Measurements from ENCODE around the gene DYNC1LI2.
"Not testable (repeated sequence)": the region's sequence is repeated elsewhere in the genome, so short reads cannot be mapped to it uniquely, and the experiment has no call there.

Gene DYNC1LI2

DNA sequence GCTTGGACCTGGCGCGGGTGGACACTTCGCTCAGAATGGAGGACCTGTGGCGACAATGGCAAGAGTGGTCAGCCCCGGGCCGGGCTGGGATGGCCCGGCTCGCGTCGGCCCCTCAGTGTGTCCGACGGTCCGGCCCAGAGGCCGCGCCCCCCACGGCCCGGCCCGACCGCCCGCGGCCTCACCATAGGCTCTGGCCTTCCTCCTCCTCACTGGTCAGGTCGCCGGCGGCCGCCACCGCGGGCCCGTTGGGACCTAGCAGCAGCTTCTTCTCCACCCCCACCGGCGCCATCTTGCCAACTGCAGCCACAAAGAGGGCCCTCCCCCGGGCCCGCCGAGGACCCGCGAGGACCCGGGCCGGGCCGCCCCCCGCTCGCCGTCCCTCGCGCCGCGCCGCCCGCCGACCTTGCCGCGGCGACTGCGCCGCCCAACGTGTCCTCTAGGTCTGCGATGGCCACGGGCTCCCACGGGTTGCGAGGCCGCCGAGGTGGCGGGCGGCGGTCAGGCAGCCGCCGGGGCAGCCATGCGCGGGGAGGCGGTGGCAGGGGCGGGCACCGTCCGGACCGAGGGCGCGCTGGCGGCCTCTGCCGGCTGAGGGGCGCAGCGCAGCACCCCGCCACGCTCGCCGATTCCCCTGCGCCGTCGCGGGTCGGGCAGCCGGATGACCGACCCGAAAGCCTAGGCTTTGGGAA lies at the start of gene DYNC1LI2:
DYNC1LI2 (minus strand) TSS at position 307 of the 689 bp plus-strand sequence; CDS start at position 289, 18 bp downstream.
- H3K4me1 ChIP-seq (ENCODE audit: control insufficient read depth, insufficient read depth, low read length): peaks cover 22% of the 10 kb centered on the region
- peaks cover 9% of the 10 kb centered on the region for H3K36me3 ChIP-seq (ENCODE audit: control insufficient read depth, insufficient read depth, low read length)
- H3K27me3 ChIP-seq (ENCODE audit: control insufficient read depth, insufficient read depth, low read length): no peaks in the 10 kb centered on the region
- peak within 1 kb of the TSS; percentile 88 for H3K4me3 ChIP-seq (ENCODE audit: low read length)
- peak within 1 kb of the TSS; percentile 93 for H3K27ac ChIP-seq (ENCODE audit: low read depth, low read length)
- H3K9ac ChIP-seq (ENCODE audit: low read length): peak within 1 kb of the TSS; percentile 91

GRCh38 chr16:66800856-66801255 lies 49.4 kb upstream of the DYNC1LI2 start:
- Histone ChIP-seq H3K27me3 (ENCODE audit: control insufficient read depth, insufficient read depth, low read length) (no peaks in the 10 kb centered on the region), H3K4me3 (ENCODE audit: low read length) (no peak overlapping the region), H3K4me1 (ENCODE audit: control insufficient read depth, insufficient read depth, low read length) (no peaks in the 10 kb centered on the region), H3K9ac (ENCODE audit: low read length) (no peak overlapping the region), H3K27ac (ENCODE audit: low read depth, low read length) (no peak overlapping the region), H3K36me3 (ENCODE audit: control insufficient read depth, insufficient read depth, low read length) (peaks cover 15% of the 10 kb centered on the region)

- H3K36me3 ChIP-seq (ENCODE audit: control insufficient read depth, insufficient read depth, low read length): peaks cover 5% of the 10 kb centered on the region
- no peaks in the 10 kb centered on the region for H3K4me1 ChIP-seq (ENCODE audit: control insufficient read depth, insufficient read depth, low read length)
- no peak overlapping the region for H3K9ac ChIP-seq (ENCODE audit: low read length)
- no peak overlapping the region for H3K27ac ChIP-seq (ENCODE audit: low read depth, low read length)
- no peaks in the 10 kb centered on the region for H3K27me3 ChIP-seq (ENCODE audit: control insufficient read depth, insufficient read depth, low read length)
- H3K4me3 ChIP-seq (ENCODE audit: low read length): no peak overlapping the region
Measured at GRCh38 chr16:66798161-66798560, 46.8 kb upstream of the DYNC1LI2 start.

- H3K27ac ChIP-seq (ENCODE audit: low read depth, low read length); H3K27me3 ChIP-seq (ENCODE audit: control insufficient read depth, insufficient read depth, low read length); H3K9ac ChIP-seq (ENCODE audit: low read length); H3K4me1 ChIP-seq (ENCODE audit: control insufficient read depth, insufficient read depth, low read length); H3K4me3 ChIP-seq (ENCODE audit: low read length); H3K36me3 ChIP-seq (ENCODE audit: control insufficient read depth, insufficient read depth, low read length): not testable (repeated sequence)
Measured at GRCh38 chr16:66793984-66794383, 42.6 kb upstream of the DYNC1LI2 start.

DNA sequence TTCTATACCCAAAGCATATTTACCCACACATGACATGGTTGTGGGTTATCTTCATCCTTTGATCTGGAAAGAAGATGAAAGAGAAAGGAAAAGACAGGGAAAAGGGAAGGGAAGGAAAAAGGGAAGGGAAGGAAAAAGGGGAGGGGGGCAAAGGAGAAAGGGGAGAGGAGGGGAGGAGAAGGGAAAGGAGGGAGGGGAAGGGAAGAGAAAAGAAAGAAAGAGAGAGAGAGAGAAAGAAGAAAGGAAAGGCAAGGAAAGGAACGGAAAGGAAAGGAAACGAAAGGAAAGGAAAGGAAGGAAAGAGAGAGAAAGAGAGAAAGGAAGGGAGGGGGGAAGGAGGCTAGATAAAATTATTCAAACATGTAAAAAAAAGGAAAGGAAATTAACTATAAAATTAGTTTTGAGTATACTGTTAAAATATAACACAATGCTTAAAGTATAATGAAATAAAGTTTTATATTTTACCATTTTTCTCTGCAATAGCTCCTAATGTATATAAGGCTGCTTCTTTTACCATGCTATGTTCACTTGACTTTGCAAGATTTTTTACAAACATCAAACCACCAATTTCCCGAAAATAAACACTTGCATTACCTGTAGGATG lies 38.8 kb upstream of the DYNC1LI2 start:
- no peak overlapping the region for H3K9ac ChIP-seq (ENCODE audit: low read length)

GRCh38 chr16:66787427-66787826 lies 36.0 kb upstream of the DYNC1LI2 start:
- Histone ChIP-seq H3K4me1 (ENCODE audit: control insufficient read depth, insufficient read depth, low read length) (no peaks in the 10 kb centered on the region), H3K4me3 (ENCODE audit: low read length) (no peak overlapping the region), H3K27ac (ENCODE audit: low read depth, low read length) (no peak overlapping the region), H3K27me3 (ENCODE audit: control insufficient read depth, insufficient read depth, low read length) (no peaks in the 10 kb centered on the region), H3K9ac (ENCODE audit: low read length) (no peak overlapping the region), H3K36me3 (ENCODE audit: control insufficient read depth, insufficient read depth, low read length) (no peaks in the 10 kb centered on the region)

More for the DNA sequence above, 38.8 kb upstream of the DYNC1LI2 start:
- Histone ChIP-seq H3K36me3 (ENCODE audit: control insufficient read depth, insufficient read depth, low read length) (no peaks in the 10 kb centered on the region), H3K27me3 (ENCODE audit: control insufficient read depth, insufficient read depth, low read length) (no peaks in the 10 kb centered on the region), H3K4me1 (ENCODE audit: control insufficient read depth, insufficient read depth, low read length) (no peaks in the 10 kb centered on the region), H3K4me3 (ENCODE audit: low read length) (no peak overlapping the region), H3K27ac (ENCODE audit: low read depth, low read length) (no peak overlapping the region)

DNA sequence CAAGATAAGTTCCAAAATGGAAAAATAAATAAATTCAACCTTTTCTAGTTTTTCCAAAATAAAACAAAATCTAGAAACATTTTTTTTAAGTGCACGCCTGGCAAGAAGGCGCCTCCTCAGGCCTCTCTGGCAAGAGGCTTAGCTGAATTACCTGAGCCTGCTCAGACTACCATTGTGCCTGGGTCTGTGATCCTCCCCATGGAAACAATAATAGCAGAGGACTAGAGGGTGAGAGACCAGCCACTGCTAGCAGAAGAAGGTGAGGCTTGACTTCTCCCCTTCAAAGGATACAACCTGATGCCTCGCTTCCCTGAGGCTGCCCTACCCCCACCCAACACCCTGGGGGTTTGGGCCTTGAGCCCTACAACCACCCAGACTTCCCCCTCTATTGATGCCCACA lies 35.1 kb upstream of the DYNC1LI2 start:
- Histone ChIP-seq H3K4me3 (ENCODE audit: low read length) (no peak overlapping the region), H3K9ac (ENCODE audit: low read length) (no peak overlapping the region), H3K27ac (ENCODE audit: low read depth, low read length) (no peak overlapping the region), H3K27me3 (ENCODE audit: control insufficient read depth, insufficient read depth, low read length) (no peaks in the 10 kb centered on the region), H3K36me3 (ENCODE audit: control insufficient read depth, insufficient read depth, low read length) (no peaks in the 10 kb centered on the region), H3K4me1 (ENCODE audit: control insufficient read depth, insufficient read depth, low read length) (no peaks in the 10 kb centered on the region)

DNA sequence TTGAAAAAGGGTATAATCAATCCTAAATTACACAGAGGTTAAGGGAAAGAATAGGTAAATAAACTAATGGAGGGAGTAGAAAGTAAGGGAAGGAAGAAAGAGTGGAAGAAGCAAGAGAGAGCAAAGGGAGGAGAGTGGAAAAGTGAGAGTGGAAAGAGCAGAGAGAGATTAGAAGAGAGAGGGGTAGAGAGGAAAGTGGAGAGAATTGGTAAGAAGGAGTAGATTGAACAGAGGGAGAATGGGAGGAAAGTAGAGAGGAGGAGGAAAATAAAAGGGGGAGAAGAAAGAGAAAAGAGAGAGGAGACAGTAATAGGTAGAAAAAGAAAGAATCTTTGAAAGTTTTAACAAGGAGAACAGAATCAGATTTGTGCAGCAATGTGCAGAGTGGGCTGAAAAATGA lies 25.0 kb upstream of the DYNC1LI2 start:
- Histone ChIP-seq H3K36me3 (ENCODE audit: control insufficient read depth, insufficient read depth, low read length) (no peaks in the 10 kb centered on the region), H3K4me1 (ENCODE audit: control insufficient read depth, insufficient read depth, low read length) (no peaks in the 10 kb centered on the region)

GRCh38 chr16:66774981-66775380 lies 23.6 kb upstream of the DYNC1LI2 start:
- Histone ChIP-seq H3K4me3 (ENCODE audit: low read length) (no peak overlapping the region), H3K4me1 (ENCODE audit: control insufficient read depth, insufficient read depth, low read length) (no peaks in the 10 kb centered on the region), H3K27ac (ENCODE audit: low read depth, low read length) (no peak overlapping the region), H3K9ac (ENCODE audit: low read length) (no peak overlapping the region), H3K27me3 (ENCODE audit: control insufficient read depth, insufficient read depth, low read length) (no peaks in the 10 kb centered on the region), H3K36me3 (ENCODE audit: control insufficient read depth, insufficient read depth, low read length) (no peaks in the 10 kb centered on the region)

More for the DNA sequence above, 25.0 kb upstream of the DYNC1LI2 start:
- H3K27ac ChIP-seq (ENCODE audit: low read depth, low read length): no peak overlapping the region
- no peak overlapping the region for H3K4me3 ChIP-seq (ENCODE audit: low read length)
- H3K27me3 ChIP-seq (ENCODE audit: control insufficient read depth, insufficient read depth, low read length): no peaks in the 10 kb centered on the region
- H3K9ac ChIP-seq (ENCODE audit: low read length): no peak overlapping the region

DNA sequence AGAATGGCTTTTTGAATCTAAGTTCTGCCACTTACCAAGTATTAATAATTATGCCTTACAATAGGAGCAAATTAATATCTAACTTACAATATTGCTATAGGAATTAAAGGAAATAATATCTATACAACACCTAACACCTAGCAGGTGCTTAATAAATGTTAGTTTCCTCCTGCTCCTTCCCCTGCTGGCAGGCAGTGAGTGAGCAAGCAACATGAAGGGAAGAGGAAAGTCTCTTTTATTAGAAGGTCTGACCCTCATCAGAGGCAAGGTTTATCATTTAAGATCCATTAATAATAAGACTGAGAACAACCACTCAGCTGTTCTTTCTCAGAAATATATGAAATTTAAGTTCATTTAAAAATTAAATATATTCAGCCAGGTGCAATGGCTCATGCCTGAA lies 6.7 kb upstream of the DYNC1LI2 start:
- H3K4me3 ChIP-seq (ENCODE audit: low read length): no peak overlapping the region

DNA sequence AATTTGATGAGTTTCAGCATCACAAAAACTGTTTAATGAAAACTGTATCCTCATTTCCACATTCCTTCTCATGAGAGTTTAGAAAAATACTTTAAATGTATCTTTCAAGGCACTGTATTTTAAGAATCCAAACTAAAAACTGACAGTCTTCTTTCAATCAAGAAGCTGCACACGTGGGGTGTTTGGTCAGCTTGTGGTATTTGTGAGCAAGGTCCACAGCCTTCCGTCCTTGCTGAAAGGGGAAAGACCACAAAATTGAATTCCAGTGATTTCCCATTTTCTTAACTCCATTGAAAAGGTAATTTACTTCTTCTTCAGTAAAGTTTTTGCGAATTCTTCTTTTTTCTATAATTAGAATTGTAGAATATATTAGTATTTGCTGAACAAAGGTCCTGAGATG lies 3.4 kb upstream of the DYNC1LI2 start:
- Histone ChIP-seq H3K36me3 (ENCODE audit: control insufficient read depth, insufficient read depth, low read length) (no peaks in the 10 kb centered on the region), H3K27ac (ENCODE audit: low read depth, low read length) (no peak overlapping the region), H3K27me3 (ENCODE audit: control insufficient read depth, insufficient read depth, low read length) (no peaks in the 10 kb centered on the region), H3K4me1 (ENCODE audit: control insufficient read depth, insufficient read depth, low read length) (peaks cover 9% of the 10 kb centered on the region), H3K4me3 (ENCODE audit: low read length) (no peak overlapping the region), H3K9ac (ENCODE audit: low read length) (no peak overlapping the region)

More for the DNA sequence above, 6.7 kb upstream of the DYNC1LI2 start:
- Histone ChIP-seq H3K36me3 (ENCODE audit: control insufficient read depth, insufficient read depth, low read length) (no peaks in the 10 kb centered on the region), H3K9ac (ENCODE audit: low read length) (no peak overlapping the region), H3K27me3 (ENCODE audit: control insufficient read depth, insufficient read depth, low read length) (no peaks in the 10 kb centered on the region), H3K27ac (ENCODE audit: low read depth, low read length) (no peak overlapping the region), H3K4me1 (ENCODE audit: control insufficient read depth, insufficient read depth, low read length) (no peaks in the 10 kb centered on the region)

- no peak overlapping the region for H3K9ac ChIP-seq (ENCODE audit: low read length)
- H3K27ac ChIP-seq (ENCODE audit: low read depth, low read length): no peak overlapping the region
- no peak overlapping the region for H3K4me3 ChIP-seq (ENCODE audit: low read length)
- H3K27me3 ChIP-seq (ENCODE audit: control insufficient read depth, insufficient read depth, low read length): no peaks in the 10 kb centered on the region
- no peaks in the 10 kb centered on the region for H3K36me3 ChIP-seq (ENCODE audit: control insufficient read depth, insufficient read depth, low read length)
- H3K4me1 ChIP-seq (ENCODE audit: control insufficient read depth, insufficient read depth, low read length): peaks cover 13% of the 10 kb centered on the region
Measured at GRCh38 chr16:66754211-66754610, 2.8 kb upstream of the DYNC1LI2 start.

DNA sequence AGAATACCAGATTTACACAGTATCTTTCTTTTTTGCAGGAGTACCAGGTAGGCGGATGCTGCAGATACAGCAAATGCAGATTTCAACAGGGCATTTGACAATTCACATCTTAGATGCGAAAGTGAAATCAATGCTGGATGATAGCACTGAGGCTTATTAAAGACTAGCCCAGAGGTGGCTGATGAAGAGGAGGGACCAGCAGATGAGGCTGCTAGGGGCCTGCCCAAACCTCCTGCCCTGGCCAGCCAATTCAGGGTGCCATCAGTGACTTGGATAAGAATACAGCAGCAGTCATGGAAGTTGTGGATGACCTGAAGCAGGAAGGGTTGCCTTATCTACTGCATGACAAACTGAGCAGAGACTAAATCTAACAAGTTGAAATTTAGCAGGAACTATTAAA lies 1.5 kb upstream of the DYNC1LI2 start:
- Histone ChIP-seq H3K4me3 (ENCODE audit: low read length) (no peak overlapping the region), H3K9ac (ENCODE audit: low read length) (no peak overlapping the region), H3K36me3 (ENCODE audit: control insufficient read depth, insufficient read depth, low read length) (peaks cover 9% of the 10 kb centered on the region), H3K4me1 (ENCODE audit: control insufficient read depth, insufficient read depth, low read length) (peaks cover 18% of the 10 kb centered on the region), H3K27me3 (ENCODE audit: control insufficient read depth, insufficient read depth, low read length) (no peaks in the 10 kb centered on the region), H3K27ac (ENCODE audit: low read depth, low read length) (no peak overlapping the region)

All from rectal smooth muscle tissue (tissue), 1 donor.